ENCODE data around the gene SCEL. TPM values are rescaled to one million over a fixed set of nuclear protein-coding genes. Genes with fewer than 3 reads are reported as not detected.

The SCEL gene
- total and polyA plus RNA-seq, 12 donors, result 0.07 to 7.7 (median 0.31) TPM; not detected in 7

GRCh38 chr13:77583581-77583980, 48.1 kb downstream of the SCEL start:
- Histone ChIP-seq H3K4me1 (replicated peaks in 1 of 2) (no peaks in the 10 kb centered on the region), H3K27ac (no peak overlapping the region), H3K4me3 (no peak overlapping the region), H3K36me3 (replicated peaks in 1 of 2) (no peaks in the 10 kb centered on the region), H3K27me3 (no peaks in the 10 kb centered on the region), H3K9me3 (replicated peaks in 1 of 3) (no peaks in the 10 kb centered on the region)
- 68 to 80% (median 71%) methylated on average over 3 of the region's 3 CpGs for WGBS, 4 donors
- DNase-seq, result no peak
- TF ChIP-seq POLR2A (IDR thresholded peaks at IDR 0.05), result no peak
- TF ChIP-seq CTCF (IDR thresholded peaks at IDR 0.05), result no peak
- intact Hi-C loops (cut with DNase I), result no loop called here

GRCh38 chr13:77584106-77584505, 48.6 kb downstream of the SCEL start:
- intact Hi-C loops (cut with DNase I), result no loop called here
- H3K9me3 ChIP-seq (replicated peaks in 1 of 3), result no peaks in the 10 kb centered on the region
- 68 to 77% (median 76%) methylated on average over 7 of the region's 7 CpGs for WGBS, 4 donors

GRCh38 chr13:77595166-77595810, 59.8 kb downstream of the SCEL start:
- no peaks in the 10 kb centered on the region for H3K27me3 ChIP-seq
- no peak for DNase-seq
- no peaks in the 10 kb centered on the region for H3K9me3 ChIP-seq (replicated peaks in 1 of 3)
- 27 to 52% (median 39%) methylated on average over 2 of the region's 2 CpGs for WGBS, 4 donors
- H3K4me1 ChIP-seq (replicated peaks in 1 of 2), result no peaks in the 10 kb centered on the region
- no peak overlapping the region for H3K4me3 ChIP-seq
- no peak overlapping the region for H3K27ac ChIP-seq
- no peaks in the 10 kb centered on the region for H3K36me3 ChIP-seq (replicated peaks in 1 of 2)
- no peak for TF ChIP-seq CTCF (IDR thresholded peaks at IDR 0.05)
- no peak for TF ChIP-seq POLR2A (IDR thresholded peaks at IDR 0.05)
- intact Hi-C loops (cut with DNase I), result loop anchor here in 1 of 2 donors (5.0 kb wide), 1 partner anchor 152 kb away; no protein-coding TSS in a partner anchor

More at GRCh38 chr13:77584106-77584505, 48.6 kb downstream of the SCEL start:
- Histone ChIP-seq H3K27me3 (no peaks in the 10 kb centered on the region), H3K27ac (no peak overlapping the region), H3K36me3 (replicated peaks in 1 of 2) (no peaks in the 10 kb centered on the region), H3K4me1 (replicated peaks in 1 of 2) (no peaks in the 10 kb centered on the region), H3K4me3 (no peak overlapping the region)
- DNase-seq, result no peak
- TF ChIP-seq POLR2A (IDR thresholded peaks at IDR 0.05), result no peak
- TF ChIP-seq CTCF (IDR thresholded peaks at IDR 0.05), result no peak

GRCh38 chr13:77596777-77597176, 61.3 kb downstream of the SCEL start:
- 42 to 53% (median 48%) methylated on average over 1 of the region's 1 CpG for WGBS, 4 donors
- H3K27ac ChIP-seq, result no peak overlapping the region
- no peaks in the 10 kb centered on the region for H3K27me3 ChIP-seq
- no peak for TF ChIP-seq POLR2A (IDR thresholded peaks at IDR 0.05)
- TF ChIP-seq CTCF (IDR thresholded peaks at IDR 0.05), result no peak
- no peaks in the 10 kb centered on the region for H3K36me3 ChIP-seq (replicated peaks in 1 of 2)
- no peaks in the 10 kb centered on the region for H3K9me3 ChIP-seq (replicated peaks in 1 of 3)
- DNase-seq, result no peak
- no peak overlapping the region for H3K4me3 ChIP-seq
- intact Hi-C loops (cut with DNase I), result loop anchor here in 1 of 2 donors (5.0 kb wide), 1 partner anchor 151 kb away; no protein-coding TSS in a partner anchor
- H3K4me1 ChIP-seq (replicated peaks in 1 of 2), result no peaks in the 10 kb centered on the region

All from adrenal gland (tissue), 12 donors.